ENCODE measurements around the gene ANO2. TPM values are rescaled to one million over a fixed set of nuclear protein-coding genes. Genes with fewer than 3 reads are reported as not detected.
A peak's percentile ranks its signal among the peaks of the same experiment; 100 is the strongest.

The ANO2 gene
- total RNA-seq, 1 donor from 2014 or later = 16.1 TPM

- ATAC-seq = peak; percentile 80
- intact Hi-C loops (cut with micrococcal nuclease) = no loop called here
- DNase-seq = no peak
These were observed 363.0 kb downstream of the ANO2 start for GRCh38 chr12:5582018-5582417.

- ATAC-seq (peak; percentile 60), DNase-seq (no peak)
- intact Hi-C loops (cut with micrococcal nuclease) = no loop called here
These were observed 363.4 kb downstream of the ANO2 start for GRCh38 chr12:5581616-5582015.

GRCh38 chr12:5581019-5581418 lies 364.0 kb downstream of the ANO2 start:
- intact Hi-C loops (cut with micrococcal nuclease) = no loop called here
- DNase-seq (peak; percentile 32), ATAC-seq (peak; percentile 73)

DNA sequence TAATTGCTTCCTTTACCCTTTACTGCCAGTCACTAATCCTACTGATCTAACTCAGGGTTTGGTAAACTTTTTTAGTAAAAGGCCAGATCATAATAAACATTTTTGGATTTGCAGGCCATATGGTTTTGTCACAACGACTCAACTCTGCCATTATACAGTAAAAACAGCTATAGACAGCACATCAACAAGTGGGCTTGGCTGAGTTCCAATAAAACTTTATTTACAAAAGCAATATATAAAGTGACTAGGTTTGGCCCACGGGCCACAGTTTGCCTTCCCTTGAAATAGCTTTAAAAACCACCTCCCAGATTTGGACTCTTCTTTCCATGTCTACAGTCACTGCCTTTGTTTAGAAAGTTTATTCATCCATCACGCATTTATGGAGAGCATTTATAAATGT lies 366.3 kb downstream of the ANO2 start:
- DNase-seq = no peak
- intact Hi-C loops (cut with micrococcal nuclease) = no loop called here
- no peak for ATAC-seq

DNA sequence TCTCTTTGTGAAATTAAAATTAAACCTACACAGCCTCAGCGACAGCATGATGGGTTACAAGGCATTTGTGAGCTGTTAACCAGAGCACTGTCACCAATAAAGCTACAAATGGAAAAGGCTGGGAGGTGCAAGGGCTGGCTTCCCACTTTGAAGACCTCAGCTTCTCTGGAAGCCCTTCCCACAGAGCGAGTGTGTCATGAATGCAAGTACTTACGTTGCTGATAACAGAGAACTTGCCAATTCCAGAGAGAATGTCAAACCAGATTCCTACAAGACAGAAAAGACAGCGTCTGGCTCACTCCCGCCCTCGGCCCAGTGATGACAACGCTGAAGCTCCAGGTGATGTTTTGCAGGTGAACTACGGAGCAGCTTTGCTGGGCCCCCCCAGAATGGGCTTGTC lies 367.3 kb downstream of the ANO2 start:
- no peak for DNase-seq
- intact Hi-C loops (cut with micrococcal nuclease) = no loop called here
- ATAC-seq = no peak

GRCh38 chr12:5577211-5577612 lies 367.8 kb downstream of the ANO2 start:
- intact Hi-C loops (cut with micrococcal nuclease) = no loop called here
- peak; percentile 60 for ATAC-seq
- DNase-seq = peak; percentile 58

DNA sequence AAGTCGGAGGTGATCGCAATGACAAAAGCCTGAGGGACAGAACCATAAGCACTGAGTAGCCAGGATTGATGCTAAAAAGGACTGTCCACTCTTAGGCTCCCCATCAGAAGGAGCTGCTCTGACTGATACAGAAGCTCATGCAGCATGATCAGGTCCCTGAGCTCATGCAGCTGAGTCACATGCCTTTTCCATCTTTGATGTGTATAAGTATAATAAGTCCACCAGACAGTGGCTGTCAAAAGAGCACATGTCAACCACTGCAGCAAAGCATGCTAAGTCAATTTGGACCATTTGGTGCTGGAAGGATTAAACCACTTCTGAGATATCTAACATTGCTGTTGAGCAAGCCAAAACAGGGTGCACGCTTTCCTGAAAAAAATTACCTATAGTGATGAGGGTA lies 369.1 kb downstream of the ANO2 start:
- ATAC-seq (no peak), DNase-seq (no peak)
- intact Hi-C loops (cut with micrococcal nuclease) = no loop called here

DNA sequence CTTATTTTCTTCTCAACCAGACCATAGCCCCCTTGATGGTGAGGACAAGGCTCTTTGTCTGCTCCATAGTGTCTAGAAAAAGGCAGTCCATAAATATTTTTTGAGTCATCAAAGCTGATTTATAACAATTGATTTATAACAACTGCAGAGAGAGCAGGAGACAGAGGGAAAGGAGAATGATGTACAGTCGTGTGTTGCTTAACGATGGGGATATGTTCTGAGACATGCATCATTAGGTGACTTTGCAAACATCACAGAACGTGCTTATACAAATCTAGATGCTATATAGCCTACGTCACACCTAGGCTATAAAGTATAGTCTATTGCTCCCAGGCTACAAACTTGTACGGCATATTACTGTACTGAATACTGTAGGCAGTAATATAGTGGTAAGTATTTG lies 369.8 kb downstream of the ANO2 start:
- DNase-seq = no peak
- intact Hi-C loops (cut with micrococcal nuclease) = no loop called here

GRCh38 chr12:5573390-5573789 lies 371.7 kb downstream of the ANO2 start:
- intact Hi-C loops (cut with micrococcal nuclease) = no loop called here
- ATAC-seq (no peak), DNase-seq (no peak)

More for the DNA sequence above, 369.8 kb downstream of the ANO2 start:
- no peak for ATAC-seq

DNA sequence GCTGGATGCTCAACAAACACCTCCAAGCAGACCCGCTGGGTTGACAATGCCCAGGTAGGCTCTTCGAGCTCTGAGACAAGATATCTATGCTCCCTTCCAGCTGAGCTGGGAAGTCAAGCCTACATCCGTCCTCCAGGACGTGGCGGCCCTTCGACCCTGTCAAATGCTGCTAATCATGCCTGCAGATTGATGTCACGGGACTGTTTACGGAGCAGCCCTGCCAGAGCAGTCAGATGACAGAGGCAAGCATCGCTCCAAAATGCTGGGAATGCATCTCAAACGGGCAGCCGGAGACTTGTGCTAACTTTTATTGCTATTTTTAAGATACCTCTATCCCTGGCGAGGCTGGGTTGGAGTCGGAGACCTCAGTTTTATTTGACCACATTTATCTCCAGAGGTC lies 373.9 kb downstream of the ANO2 start:
- DNase-seq (no peak), ATAC-seq (peak; percentile 33)
- intact Hi-C loops (cut with micrococcal nuclease) = no loop called here

DNA sequence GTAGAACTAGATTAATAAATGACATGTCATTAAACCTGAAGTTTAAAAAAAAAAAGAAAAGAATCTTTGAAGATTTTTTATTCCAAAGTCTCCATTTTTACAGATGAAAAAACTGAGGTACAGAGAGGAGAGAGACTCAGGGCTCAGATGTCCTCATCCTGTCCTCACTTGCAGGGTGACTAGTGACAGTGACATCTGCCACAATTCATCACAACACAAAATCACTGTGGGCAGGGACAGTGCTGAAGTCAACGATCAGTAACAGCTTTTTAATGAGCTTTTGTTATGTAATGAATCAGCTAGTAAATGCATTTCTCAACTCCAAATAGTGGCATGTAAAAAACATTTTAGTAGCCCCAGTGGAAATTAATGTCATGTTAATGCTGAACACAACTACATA lies 374.6 kb downstream of the ANO2 start:
- ATAC-seq (no peak), DNase-seq (no peak)
- intact Hi-C loops (cut with micrococcal nuclease) = no loop called here

DNA sequence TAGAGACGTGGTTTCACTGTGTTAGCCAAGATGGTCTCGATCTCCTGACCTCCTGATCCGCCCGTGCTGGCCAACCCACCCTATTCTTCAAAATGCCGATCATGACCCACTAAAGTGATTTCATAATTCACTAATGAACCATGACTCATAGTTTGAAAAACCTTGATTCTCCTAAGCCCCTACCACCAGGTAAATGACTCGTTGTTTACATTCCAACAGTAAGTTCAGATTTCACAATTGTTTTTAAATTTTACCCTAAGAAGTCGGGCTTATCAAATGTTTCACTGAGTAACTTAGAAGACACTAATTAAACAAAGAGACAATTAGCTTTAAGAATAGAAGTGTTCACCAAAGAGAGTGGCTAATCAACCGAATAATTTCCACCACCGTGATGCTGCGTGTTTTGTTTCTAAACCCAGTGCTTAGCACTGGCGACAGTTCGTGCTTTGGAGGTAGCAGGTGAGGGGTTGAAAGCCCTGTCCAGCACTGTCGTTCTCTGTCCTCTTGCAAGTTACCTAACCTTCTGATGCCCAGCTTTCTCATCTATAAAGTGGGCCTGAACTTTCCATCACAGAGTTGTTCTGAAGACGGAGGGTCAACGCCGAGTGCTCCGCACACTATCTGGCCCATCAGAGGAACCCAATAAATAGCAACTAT lies 376.6 kb downstream of the ANO2 start:
- DNase-seq (no peak), ATAC-seq (no peak)
- intact Hi-C loops (cut with micrococcal nuclease) = no loop called here

DNA sequence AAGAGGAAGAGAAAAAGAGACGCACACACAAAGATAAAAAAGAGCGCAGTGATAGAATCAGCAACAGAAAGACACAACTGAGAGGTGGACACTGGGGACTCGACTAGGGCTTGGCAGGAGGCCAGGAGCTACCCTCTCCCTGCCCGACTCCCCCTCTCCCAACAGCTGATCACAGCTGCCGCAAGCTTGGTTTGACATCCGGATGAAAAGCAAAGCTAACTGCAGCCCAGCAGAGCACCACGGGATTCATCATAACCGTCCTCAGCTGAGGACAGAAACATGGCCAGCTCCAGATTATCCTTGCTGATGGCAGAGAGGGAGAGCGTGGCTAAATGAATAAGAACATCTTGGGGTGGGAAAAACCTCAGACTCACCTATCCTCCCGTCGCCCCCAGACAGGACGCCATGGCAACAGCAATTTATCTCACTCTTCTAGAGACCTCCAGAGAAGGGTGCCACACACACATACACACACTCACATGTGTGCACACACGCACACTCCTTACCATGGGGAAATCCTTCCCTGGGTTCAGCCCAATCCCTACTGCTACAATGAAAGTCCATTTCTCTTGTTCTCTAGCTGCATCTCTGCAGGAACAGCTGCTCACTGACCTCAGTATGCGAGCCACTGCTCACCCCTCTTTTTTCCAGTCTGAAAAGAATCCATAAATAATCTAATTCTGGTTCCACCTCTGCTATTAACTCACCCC lies 377.9 kb downstream of the ANO2 start:
- peak; percentile 89 for ATAC-seq
- intact Hi-C loops (cut with micrococcal nuclease) = no loop called here
- peak; percentile 77 for DNase-seq

GRCh38 chr12:5565933-5566599 lies 379.0 kb downstream of the ANO2 start:
- intact Hi-C loops (cut with micrococcal nuclease) = no loop called here
- no peak for DNase-seq
- ATAC-seq = no peak

DNA sequence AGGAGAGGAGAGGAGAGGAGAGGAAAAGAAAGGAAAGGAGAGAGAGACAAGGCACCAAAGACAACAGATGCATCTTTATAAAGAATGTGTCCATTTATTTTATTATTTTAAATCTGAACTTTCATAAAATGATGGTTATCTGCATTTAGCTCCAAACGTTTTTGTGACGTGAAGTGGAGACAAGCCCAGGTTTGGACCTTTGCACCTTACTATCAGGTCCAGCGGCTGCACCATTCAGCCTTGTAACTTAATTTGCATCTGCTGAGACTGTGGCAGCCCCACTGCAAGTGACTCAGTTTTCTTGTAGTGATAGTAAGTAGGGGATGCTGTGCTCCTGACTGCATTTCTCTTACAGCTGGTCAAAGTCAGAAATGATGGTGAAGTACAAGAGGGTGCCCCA lies 382.5 kb downstream of the ANO2 start:
- DNase-seq (no peak), ATAC-seq (no peak)
- intact Hi-C loops (cut with micrococcal nuclease) = no loop called here

DNA sequence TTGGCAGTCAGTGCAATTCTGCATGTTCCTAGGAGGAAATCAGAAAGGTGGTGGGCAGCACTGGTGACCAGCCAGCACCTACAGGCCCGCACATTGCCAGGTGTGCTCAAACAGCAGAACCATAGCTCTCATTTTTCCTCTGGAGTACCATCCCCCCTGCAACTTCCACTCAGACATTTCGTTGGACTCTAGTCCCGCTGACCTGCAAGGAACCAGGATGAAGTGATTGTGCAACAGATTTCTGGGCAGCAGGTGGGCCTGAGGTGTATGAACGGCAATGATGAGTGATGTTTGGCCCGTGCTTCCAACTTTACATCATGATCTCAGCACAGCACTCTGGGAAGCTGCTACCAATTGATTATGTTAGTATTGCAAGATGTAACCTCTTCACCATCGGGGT lies 383.2 kb downstream of the ANO2 start:
- intact Hi-C loops (cut with micrococcal nuclease) = no loop called here
- DNase-seq (no peak), ATAC-seq (no peak)

DNA sequence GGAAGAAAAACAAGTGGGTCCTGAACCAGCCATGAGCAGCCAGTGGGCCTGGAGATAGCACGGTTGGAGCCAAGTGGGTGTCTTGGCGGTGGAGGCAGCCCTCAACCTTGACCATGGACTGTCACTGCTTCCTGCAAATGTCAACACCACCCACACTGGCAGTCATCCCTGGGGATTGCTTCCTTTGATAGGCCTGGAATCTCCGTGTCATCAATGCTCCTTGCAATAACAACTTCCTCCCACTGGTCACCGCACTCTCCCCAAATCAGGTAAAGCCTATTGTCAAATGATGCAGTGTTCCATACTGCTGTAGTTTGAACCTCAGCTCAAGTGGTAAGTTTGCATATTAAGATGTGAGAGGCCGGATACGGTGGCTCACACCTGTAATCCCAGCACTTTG lies 384.0 kb downstream of the ANO2 start:
- no peak for DNase-seq
- intact Hi-C loops (cut with micrococcal nuclease) = no loop called here
- no peak for ATAC-seq

DNA sequence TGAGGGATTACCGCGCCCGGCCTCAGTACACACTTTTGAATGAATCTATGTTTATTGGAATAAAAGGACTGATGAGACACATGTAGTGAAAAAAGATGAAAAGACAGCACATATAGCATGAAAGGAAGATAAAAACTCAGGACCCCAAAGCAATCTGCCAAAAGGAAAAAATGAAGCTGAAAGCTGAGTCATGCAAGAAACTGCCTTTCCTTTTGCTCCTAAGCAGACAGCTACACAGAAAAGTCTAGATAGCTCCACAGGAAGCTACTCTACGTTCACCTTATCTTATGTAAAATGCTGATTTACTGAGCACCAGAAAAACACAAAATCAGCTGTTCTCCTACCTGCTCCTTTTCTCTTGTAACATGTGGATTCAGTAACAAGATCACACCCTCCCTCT lies 384.8 kb downstream of the ANO2 start:
- DNase-seq (no peak), ATAC-seq (no peak)
- intact Hi-C loops (cut with micrococcal nuclease) = no loop called here

- intact Hi-C loops (cut with micrococcal nuclease) = no loop called here
- ATAC-seq (no peak), DNase-seq (no peak)
These were observed 387.2 kb downstream of the ANO2 start for GRCh38 chr12:5557906-5558305.

DNA sequence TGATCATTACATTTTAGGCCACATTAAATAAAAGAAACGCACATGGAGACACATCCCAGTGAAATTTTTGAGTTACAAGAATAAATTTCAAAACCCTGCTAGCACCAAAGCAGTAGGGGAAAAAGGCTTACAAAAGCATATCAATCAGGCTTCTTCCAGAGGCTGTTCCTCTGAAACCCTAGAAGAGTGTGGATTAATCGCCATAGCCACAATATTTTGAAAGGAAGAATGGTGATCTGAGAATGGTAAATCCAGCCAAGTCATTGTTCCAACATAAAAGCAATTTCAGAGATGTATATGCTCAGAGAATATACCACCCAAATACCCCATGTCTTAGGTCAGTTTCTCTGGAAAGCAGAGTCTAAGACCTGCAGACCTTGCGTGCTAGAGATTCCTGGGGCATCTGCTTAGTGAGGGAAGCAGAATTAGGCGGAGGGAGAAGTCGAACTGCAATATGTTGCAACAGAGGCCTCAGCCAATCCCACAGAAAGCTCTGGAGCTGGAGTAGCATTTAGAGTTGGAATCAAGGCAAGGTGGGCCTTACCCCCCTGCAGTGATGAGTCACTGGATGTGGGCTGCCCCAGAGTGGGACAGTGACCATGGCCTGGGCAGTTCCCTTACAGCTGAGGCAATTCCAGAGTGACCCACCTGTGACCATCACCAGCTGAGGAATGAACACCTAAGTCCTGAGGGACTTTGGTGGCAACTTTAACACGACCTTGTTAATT lies 387.9 kb downstream of the ANO2 start:
- intact Hi-C loops (cut with micrococcal nuclease) = no loop called here
- no peak for ATAC-seq
- no peak for DNase-seq
